Calu3 (cell line): ENCODE results near the gene COCH. TPM values are rescaled to one million over a fixed set of nuclear protein-coding genes. Genes with fewer than 3 reads are reported as not detected.
A peak's percentile ranks its signal among the peaks of the same experiment; 100 is the strongest.

Source experiments
- BruUV-seq: library from RNA; stranded (reverse); fragments of 400-500 nt; replicated peaks from 2 replicates; lab custom pipeline; 2021; lab: Mats Ljungman, UMichigan
- CTCF ChIA-PET: fragments of 300-600 bp; sonication (Branson Sonifier 250); formaldehyde crosslinking; loops from one replicate; lab custom pipeline; 2022; ENCODE audit warnings: antibody characterized with exemption; lab: Charles Lee
- DNase-seq: peaks from one replicate; pipeline ENCODE4 v3.0.0; 2022
- H3K27ac Mint-ChIP-seq: one replicate; pipeline ENCODE4 v1.8.0; 2022; ENCODE audit warnings: mixed read lengths; ENCODE audit not compliant: unreplicated experiment
- H3K27me3 Mint-ChIP-seq: one replicate; pipeline ENCODE4 v1.8.0; 2022; ENCODE audit warnings: mixed read lengths; ENCODE audit not compliant: unreplicated experiment
- H3K36me3 Mint-ChIP-seq: one replicate; pipeline ENCODE4 v1.8.0; 2022; ENCODE audit warnings: mild to moderate bottlenecking, moderate library complexity, mixed read lengths; ENCODE audit not compliant: insufficient read depth, unreplicated experiment
- H3K4me1 Mint-ChIP-seq: one replicate; pipeline ENCODE4 v1.8.0; 2022; ENCODE audit warnings: mild to moderate bottlenecking, low read depth, mixed read lengths; ENCODE audit not compliant: unreplicated experiment
- H3K4me3 Mint-ChIP-seq: one replicate; pipeline ENCODE4 v1.8.0; 2022; ENCODE audit warnings: mild to moderate bottlenecking, low read depth, moderate library complexity, mixed read lengths; ENCODE audit not compliant: unreplicated experiment
- H3K9me3 Mint-ChIP-seq: one replicate; pipeline ENCODE4 v1.8.0; 2022; ENCODE audit warnings: low read depth, mixed read lengths; ENCODE audit not compliant: unreplicated experiment
- CTCF ChIP-seq: fragments of 200-600 bp; IDR thresholded peaks from one replicate; pipeline ENCODE4 v1.8.0; 2022; ENCODE audit warnings: antibody characterized with exemption; ENCODE audit not compliant: unreplicated experiment
- intact Hi-C: fragments of 100-400 bp; cut with micrococcal nuclease; formaldehyde crosslinking; loops from one replicate; pipeline ENCODE4 v1.10.0; 2022; ENCODE audit not compliant: unreplicated experiment
- total RNA-seq: library from RNA; stranded (reverse); gene quantifications from 2 replicates; pipeline ENCODE4 v1.2.3, GENCODE V29; 2022

Gene COCH
- total RNA-seq, 1 experiment from 2014 or later = 15.8 TPM

GRCh38 chr14:30903285-30904124, 29.1 kb downstream of the COCH start:
- Mint-ChIP-seq H3K4me1 (no peaks in the 10 kb centered on the region), H3K4me3 (no peak overlapping the region), H3K36me3 (peaks cover 5% of the 10 kb centered on the region), H3K27me3 (no peaks in the 10 kb centered on the region), H3K9me3 (no peaks in the 10 kb centered on the region), H3K27ac (no peak overlapping the region)
- TF ChIP-seq CTCF = no peak
- intact Hi-C loops = no loop called here
- CTCF ChIA-PET = no interaction called here
- no peak for DNase-seq
- BruUV-seq = no TSS peak

- TF ChIP-seq CTCF = peak; percentile 25
- intact Hi-C loops = loop anchor here (2.0 kb wide), 1 partner anchor 250 kb away; no protein-coding TSS in a partner anchor
- Mint-ChIP-seq H3K9me3 (no peaks in the 10 kb centered on the region), H3K36me3 (no peaks in the 10 kb centered on the region), H3K4me1 (no peaks in the 10 kb centered on the region), H3K27me3 (no peaks in the 10 kb centered on the region), H3K27ac (no peak overlapping the region), H3K4me3 (no peak overlapping the region)
- DNase-seq = no peak
- CTCF ChIA-PET = no interaction called here
- BruUV-seq = no TSS peak
Observed at GRCh38 chr14:30906752-30907658, 32.6 kb downstream of the COCH start.

DNA sequence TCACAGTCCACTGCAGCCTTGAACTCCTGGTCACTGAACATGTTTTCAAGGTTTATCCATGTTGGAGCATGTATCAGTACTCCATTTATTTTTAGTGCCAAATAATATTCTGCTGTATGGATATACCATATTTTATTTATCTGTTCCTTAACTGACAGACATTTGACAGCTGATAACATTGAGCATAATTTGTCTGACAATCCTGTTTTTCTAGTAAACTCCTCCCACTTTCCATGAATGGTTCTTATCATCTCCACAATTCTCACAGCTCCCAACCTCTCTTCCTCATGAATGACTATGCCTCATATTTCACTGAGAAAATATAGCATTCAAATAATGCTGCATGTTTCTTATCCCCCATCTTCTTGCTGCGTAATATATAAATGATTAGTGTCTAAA, 33.3 kb downstream of the COCH start:
- intact Hi-C loops = loop anchor here (2.0 kb wide), 1 partner anchor 251 kb away; no protein-coding TSS in a partner anchor
- Mint-ChIP-seq H3K4me3 (no peak overlapping the region), H3K27me3 (no peaks in the 10 kb centered on the region), H3K9me3 (no peaks in the 10 kb centered on the region), H3K4me1 (no peaks in the 10 kb centered on the region), H3K27ac (no peak overlapping the region), H3K36me3 (no peaks in the 10 kb centered on the region)
- no TSS peak for BruUV-seq
- no peak for DNase-seq
- CTCF ChIA-PET = no interaction called here
- no peak for TF ChIP-seq CTCF

- CTCF ChIA-PET = no interaction called here
Observed at GRCh38 chr14:30908826-30909225, 34.5 kb downstream of the COCH start.

More at GRCh38 chr14:30908826-30909225, 34.5 kb downstream of the COCH start:
- no peak overlapping the region for H3K4me3 Mint-ChIP-seq
- no peaks in the 10 kb centered on the region for H3K27me3 Mint-ChIP-seq
- DNase-seq = no peak
- no peaks in the 10 kb centered on the region for H3K9me3 Mint-ChIP-seq
- BruUV-seq = no TSS peak
- intact Hi-C loops = no loop called here
- H3K27ac Mint-ChIP-seq = no peak overlapping the region
- H3K4me1 Mint-ChIP-seq = no peaks in the 10 kb centered on the region
- H3K36me3 Mint-ChIP-seq = no peaks in the 10 kb centered on the region
- TF ChIP-seq CTCF = no peak
